Uterus (tissue), 2 donors: ENCODE results near the gene EPHB3.

Experiments
- POLR2A ChIP-seq, 2 donors: fragments of 450-650 bp; IDR thresholded peaks; one replicate each; pipeline ENCODE4 v1.6.1; 2016; ENCODE audit warnings: antibody characterized with exemption in 2 of 2, mild to moderate bottlenecking in 1 of 2, moderate library complexity in 1 of 2
- TF ChIP-seq, protein P1 (sequence below), 4 experiments: fragments of 200-600 bp in 2 of 4; fragments of 450-650 bp in 2 of 4; sonication (generic) in 2 of 4; IDR thresholded peaks; one replicate each; pipeline ENCODE4 v1.5.1; 2016 to 2019; ENCODE audit warnings: antibody characterized with exemption in 4 of 4, mild to moderate bottlenecking in 2 of 4, moderate library complexity in 1 of 4

DNA sequence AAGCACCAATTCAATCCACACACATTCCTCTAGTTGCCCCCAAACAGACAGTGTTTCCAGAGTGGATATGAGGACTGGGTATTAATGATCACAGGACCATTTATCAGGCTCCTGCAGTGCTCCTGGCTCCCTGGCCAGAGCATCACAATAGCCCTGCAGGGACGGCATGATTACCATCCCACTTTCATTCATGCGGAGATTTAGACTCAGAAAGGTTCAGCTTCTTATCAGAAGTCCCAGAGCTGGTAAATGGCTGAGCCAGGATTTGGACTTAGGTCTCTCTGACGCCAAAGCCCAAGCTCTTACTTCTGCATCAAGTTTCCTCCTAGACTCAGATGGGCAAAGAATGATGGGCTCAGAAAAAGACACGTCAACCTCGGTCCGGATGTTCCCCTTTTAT is 2.9 kb upstream of the EPHB3 start:
- TF ChIP-seq, protein P1, sequence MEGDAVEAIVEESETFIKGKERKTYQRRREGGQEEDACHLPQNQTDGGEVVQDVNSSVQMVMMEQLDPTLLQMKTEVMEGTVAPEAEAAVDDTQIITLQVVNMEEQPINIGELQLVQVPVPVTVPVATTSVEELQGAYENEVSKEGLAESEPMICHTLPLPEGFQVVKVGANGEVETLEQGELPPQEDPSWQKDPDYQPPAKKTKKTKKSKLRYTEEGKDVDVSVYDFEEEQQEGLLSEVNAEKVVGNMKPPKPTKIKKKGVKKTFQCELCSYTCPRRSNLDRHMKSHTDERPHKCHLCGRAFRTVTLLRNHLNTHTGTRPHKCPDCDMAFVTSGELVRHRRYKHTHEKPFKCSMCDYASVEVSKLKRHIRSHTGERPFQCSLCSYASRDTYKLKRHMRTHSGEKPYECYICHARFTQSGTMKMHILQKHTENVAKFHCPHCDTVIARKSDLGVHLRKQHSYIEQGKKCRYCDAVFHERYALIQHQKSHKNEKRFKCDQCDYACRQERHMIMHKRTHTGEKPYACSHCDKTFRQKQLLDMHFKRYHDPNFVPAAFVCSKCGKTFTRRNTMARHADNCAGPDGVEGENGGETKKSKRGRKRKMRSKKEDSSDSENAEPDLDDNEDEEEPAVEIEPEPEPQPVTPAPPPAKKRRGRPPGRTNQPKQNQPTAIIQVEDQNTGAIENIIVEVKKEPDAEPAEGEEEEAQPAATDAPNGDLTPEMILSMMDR (IDR thresholded peaks at IDR 0.05): no peak
- no peak for TF ChIP-seq POLR2A (IDR thresholded peaks at IDR 0.05)
